K562 (cell line): ENCODE data around the gene GPATCH3. TPM values are rescaled to one million over a fixed set of nuclear protein-coding genes. Genes with fewer than 3 reads are reported as not detected.

ENCODE experiments used
- EP300 ChIP-seq: IDR thresholded peaks from 2 replicates; pipeline ENCODE4 v1.6.1; 2012; ENCODE audit warnings: low read length, improper control_type of control experiment
- FOS ChIP-seq: IDR thresholded peaks from 3 replicates; pipeline ENCODE4 v1.6.1; 2011; ENCODE audit not compliant: insufficient read length; ENCODE audit errors: extremely low read depth
- FOXA3 ChIP-seq, 2 experiments: fragments of 450-650 bp in 1 of 2; sonication (generic) in 1 of 2; formaldehyde crosslinking; IDR thresholded peaks in 1 of 2; conservative IDR thresholded peaks in 1 of 2; 2 replicates each; pipeline versions ENCODE4 v1.4.0 to v1.8.0; 2020 to 2022; ENCODE audit warnings: mild to moderate bottlenecking in 2 of 2, missing genetic modification reagents in 1 of 2
- LCOR ChIP-seq: sonication (generic); formaldehyde crosslinking; IDR thresholded peaks from 2 replicates; pipeline ENCODE4 v1.8.0; 2022; ENCODE audit warnings: mild to moderate bottlenecking, missing genetic modification reagents
- ZFPM2 ChIP-seq: fragments of 250-450 bp; sonication (Bioruptor Pico); IDR thresholded peaks from 2 replicates; pipeline ENCODE4 v1.5.1; 2022; ENCODE audit warnings: mild to moderate bottlenecking
- polyA plus RNA-seq, 8 experiments: library from polyadenylated mRNA; depleted of rRNA in 4 of 8; stranded (reverse) in 5 of 8; unstranded in 3 of 8; fragments of >200 nt; fragmentation: Nextera tagmentation in 2 of 8; fragmentation: Illumina TruSeq in 1 of 8; extraction: Ambion mirVana in 2 of 8; extraction: Trizol in 1 of 8; gene quantifications; 2 replicates each; pipeline versions ENCODE4 v1.2.1 to v1.2.3, GENCODE V29; 2011 to 2014; ENCODE audit warnings: inconsistent platforms in 1 of 8, missing spikeins in 1 of 8
- total RNA-seq, 7 experiments: library from RNA; depleted of rRNA in 6 of 7; stranded (reverse); fragments of >200 nt in 6 of 7; fragmentation: Illumina TruSeq in 2 of 7; extraction: Trizol in 2 of 7; gene quantifications; 2 replicates each; pipeline versions ENCODE4 v1.2.1 to v1.2.3, GENCODE V29; 2011 to 2021; ENCODE audit warnings: low replicate concordance in 1 of 7
- TF ChIP-seq, protein P1 (sequence below): fragments of 450-650 bp; IDR thresholded peaks from 2 replicates; pipeline ENCODE4 v1.6.1; 2017; ENCODE audit warnings: mild to moderate bottlenecking, moderate library complexity
- TF ChIP-seq, protein P2 (sequence below): fragments of 250-450 bp; sonication (Bioruptor Pico); IDR thresholded peaks from 2 replicates; pipeline ENCODE4 v1.9.0; 2021; ENCODE audit warnings: mild to moderate bottlenecking
- TF ChIP-seq, protein P3 (sequence below): conservative IDR thresholded peaks from 2 replicates; pipeline ENCODE4 v1.6.1; 2011; ENCODE audit warnings: low read depth, mild to moderate bottlenecking, low read length; ENCODE audit not compliant: control insufficient read depth

The GPATCH3 gene
- total and polyA plus RNA-seq, 9 of the 15 experiments (the other 6 are each of a cell fraction or from before 2014, with no cell fraction given), result 1.6 to 23.0 (median 13.3) TPM

DNA sequence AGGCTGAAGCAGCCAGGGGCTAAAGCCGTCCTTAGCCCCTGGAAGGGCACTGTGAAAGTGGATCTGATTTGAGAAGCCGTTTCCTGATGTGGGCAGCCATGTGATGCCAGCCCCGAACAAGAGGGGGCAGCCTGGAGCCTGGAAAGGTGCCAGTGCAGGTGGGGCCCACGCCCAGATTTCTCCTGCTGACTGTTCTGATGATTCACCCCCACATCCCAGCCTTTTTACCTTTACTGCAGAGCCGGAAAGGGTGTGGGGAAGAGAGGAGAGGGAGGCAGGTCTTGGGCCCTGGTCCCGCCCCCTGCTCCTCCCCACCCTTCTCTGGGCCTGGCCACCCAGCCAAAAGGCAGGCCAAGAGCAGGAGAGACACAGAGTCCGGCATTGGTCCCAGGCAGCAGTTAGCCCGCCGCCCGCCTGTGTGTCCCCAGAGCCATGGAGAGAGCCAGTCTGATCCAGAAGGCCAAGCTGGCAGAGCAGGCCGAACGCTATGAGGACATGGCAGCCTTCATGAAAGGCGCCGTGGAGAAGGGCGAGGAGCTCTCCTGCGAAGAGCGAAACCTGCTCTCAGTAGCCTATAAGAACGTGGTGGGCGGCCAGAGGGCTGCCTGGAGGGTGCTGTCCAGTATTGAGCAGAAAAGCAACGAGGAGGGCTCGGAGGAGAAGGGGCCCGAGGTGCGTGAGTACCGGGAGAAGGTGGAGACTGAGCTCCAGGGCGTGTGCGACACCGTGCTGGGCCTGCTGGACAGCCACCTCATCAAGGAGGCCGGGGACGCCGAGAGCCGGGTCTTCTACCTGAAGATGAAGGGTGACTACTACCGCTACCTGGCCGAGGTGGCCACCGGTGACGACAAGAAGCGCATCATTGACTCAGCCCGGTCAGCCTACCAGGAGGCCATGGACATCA is 37.2 kb downstream of the GPATCH3 start, which contains the start of gene SFN (continued):
- TF ChIP-seq LCOR (CRISPR knock-in tag) (0 out of 2 replicates have a peak, but pooled peaks have one; percentile 24), FOXA3 (CRISPR knock-in tag; conservative IDR thresholded peaks at IDR 0.05 in 1 of 2, IDR thresholded peaks at IDR 0.05 in 1 of 2) (0 out of 4 replicates have a peak, but pooled peaks of 1 of the 2 experiments have one; percentile 46), FOS (peak; percentile 35), ZFPM2 (CRISPR knock-in tag) (no peak), EP300 (no peak; the same call in 1 of the 2 replicates)
- TF ChIP-seq, protein P1, sequence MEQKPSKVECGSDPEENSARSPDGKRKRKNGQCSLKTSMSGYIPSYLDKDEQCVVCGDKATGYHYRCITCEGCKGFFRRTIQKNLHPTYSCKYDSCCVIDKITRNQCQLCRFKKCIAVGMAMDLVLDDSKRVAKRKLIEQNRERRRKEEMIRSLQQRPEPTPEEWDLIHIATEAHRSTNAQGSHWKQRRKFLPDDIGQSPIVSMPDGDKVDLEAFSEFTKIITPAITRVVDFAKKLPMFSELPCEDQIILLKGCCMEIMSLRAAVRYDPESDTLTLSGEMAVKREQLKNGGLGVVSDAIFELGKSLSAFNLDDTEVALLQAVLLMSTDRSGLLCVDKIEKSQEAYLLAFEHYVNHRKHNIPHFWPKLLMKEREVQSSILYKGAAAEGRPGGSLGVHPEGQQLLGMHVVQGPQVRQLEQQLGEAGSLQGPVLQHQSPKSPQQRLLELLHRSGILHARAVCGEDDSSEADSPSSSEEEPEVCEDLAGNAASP, result no peak
- TF ChIP-seq, protein P2, sequence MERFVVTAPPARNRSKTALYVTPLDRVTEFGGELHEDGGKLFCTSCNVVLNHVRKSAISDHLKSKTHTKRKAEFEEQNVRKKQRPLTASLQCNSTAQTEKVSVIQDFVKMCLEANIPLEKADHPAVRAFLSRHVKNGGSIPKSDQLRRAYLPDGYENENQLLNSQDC (CRISPR knock-in tag), result no peak
- TF ChIP-seq, protein P3, sequence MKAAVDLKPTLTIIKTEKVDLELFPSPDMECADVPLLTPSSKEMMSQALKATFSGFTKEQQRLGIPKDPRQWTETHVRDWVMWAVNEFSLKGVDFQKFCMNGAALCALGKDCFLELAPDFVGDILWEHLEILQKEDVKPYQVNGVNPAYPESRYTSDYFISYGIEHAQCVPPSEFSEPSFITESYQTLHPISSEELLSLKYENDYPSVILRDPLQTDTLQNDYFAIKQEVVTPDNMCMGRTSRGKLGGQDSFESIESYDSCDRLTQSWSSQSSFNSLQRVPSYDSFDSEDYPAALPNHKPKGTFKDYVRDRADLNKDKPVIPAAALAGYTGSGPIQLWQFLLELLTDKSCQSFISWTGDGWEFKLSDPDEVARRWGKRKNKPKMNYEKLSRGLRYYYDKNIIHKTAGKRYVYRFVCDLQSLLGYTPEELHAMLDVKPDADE, result no peak
- TF ChIP-seq, all 486 proteins: peak for 59
